Measurements from ENCODE around the gene ACYP2. TPM values are rescaled to one million over a fixed set of nuclear protein-coding genes. Genes with fewer than 3 reads are reported as not detected.
A peak's percentile ranks its signal among the peaks of the same experiment; 100 is the strongest.

ACYP2 gene
- total RNA-seq, 1 donor = 9.0 TPM

DNA sequence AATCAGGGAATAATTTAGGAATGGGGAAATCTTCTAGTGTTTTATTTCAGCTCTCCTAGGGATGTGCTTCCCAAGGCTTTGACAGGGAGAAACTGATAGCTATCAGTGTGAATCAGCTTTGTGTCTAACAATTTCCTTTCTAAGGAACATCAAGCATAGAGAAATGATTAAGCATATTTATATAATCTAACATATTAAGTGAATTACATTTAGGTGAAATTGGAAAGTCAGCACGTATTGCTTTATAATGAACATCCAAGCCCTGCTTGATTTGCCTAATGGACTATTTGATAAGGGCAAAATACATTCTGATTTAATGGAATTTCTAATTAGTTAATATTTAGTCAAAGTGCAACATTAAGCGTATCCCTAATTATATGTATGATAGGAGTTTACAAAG is 160.1 kb downstream of the ACYP2 start:
- H3K27me3 ChIP-seq (ENCODE audit: insufficient read depth, low read length) = no peaks in the 10 kb centered on the region
- DNase-seq (ENCODE audit: insufficient read length, low spot score, missing footprints) = no peak
- no peak overlapping the region for H3K4me2 ChIP-seq (ENCODE audit: insufficient read depth, low read length)
- H3K9me3 ChIP-seq (ENCODE audit: low read depth, low read length) = no peaks in the 10 kb centered on the region
- TF ChIP-seq, protein P1, sequence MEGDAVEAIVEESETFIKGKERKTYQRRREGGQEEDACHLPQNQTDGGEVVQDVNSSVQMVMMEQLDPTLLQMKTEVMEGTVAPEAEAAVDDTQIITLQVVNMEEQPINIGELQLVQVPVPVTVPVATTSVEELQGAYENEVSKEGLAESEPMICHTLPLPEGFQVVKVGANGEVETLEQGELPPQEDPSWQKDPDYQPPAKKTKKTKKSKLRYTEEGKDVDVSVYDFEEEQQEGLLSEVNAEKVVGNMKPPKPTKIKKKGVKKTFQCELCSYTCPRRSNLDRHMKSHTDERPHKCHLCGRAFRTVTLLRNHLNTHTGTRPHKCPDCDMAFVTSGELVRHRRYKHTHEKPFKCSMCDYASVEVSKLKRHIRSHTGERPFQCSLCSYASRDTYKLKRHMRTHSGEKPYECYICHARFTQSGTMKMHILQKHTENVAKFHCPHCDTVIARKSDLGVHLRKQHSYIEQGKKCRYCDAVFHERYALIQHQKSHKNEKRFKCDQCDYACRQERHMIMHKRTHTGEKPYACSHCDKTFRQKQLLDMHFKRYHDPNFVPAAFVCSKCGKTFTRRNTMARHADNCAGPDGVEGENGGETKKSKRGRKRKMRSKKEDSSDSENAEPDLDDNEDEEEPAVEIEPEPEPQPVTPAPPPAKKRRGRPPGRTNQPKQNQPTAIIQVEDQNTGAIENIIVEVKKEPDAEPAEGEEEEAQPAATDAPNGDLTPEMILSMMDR (IDR thresholded peaks at IDR 0.05; ENCODE audit: extremely low read depth, low read depth, low read length) = no peak
- no peaks in the 10 kb centered on the region for H4K20me1 ChIP-seq (ENCODE audit: insufficient read depth, low read length)
- no peak overlapping the region for H2AFZ ChIP-seq (ENCODE audit: low read length)
- no peak overlapping the region for H3K27ac ChIP-seq (ENCODE audit: low read depth, low read length)
- H3K4me1 ChIP-seq (ENCODE audit: insufficient read depth, low read length) = no peaks in the 10 kb centered on the region
- H3K4me3 ChIP-seq (ENCODE audit: insufficient read depth, low read length) = no peak overlapping the region
- no peaks in the 10 kb centered on the region for H3K36me3 ChIP-seq (ENCODE audit: insufficient read depth, low read length)
- no peaks in the 10 kb centered on the region for H3K79me2 ChIP-seq (ENCODE audit: insufficient read depth, low read length)

- Histone ChIP-seq H3K36me3 (ENCODE audit: insufficient read depth, low read length) (no peaks in the 10 kb centered on the region), H3K4me2 (ENCODE audit: insufficient read depth, low read length) (no peak overlapping the region), H3K79me2 (ENCODE audit: insufficient read depth, low read length) (no peaks in the 10 kb centered on the region), H3K27ac (ENCODE audit: low read depth, low read length) (no peak overlapping the region), H3K4me3 (ENCODE audit: insufficient read depth, low read length) (no peak overlapping the region), H2AFZ (ENCODE audit: low read length) (no peak overlapping the region), H3K9me3 (ENCODE audit: low read depth, low read length) (no peaks in the 10 kb centered on the region), H3K27me3 (ENCODE audit: insufficient read depth, low read length) (no peaks in the 10 kb centered on the region), H3K4me1 (ENCODE audit: insufficient read depth, low read length) (no peaks in the 10 kb centered on the region), H4K20me1 (ENCODE audit: insufficient read depth, low read length) (no peaks in the 10 kb centered on the region)
- TF ChIP-seq, protein P1 (IDR thresholded peaks at IDR 0.05; ENCODE audit: extremely low read depth, low read depth, low read length) = peak; percentile 42
- DNase-seq (ENCODE audit: insufficient read length, low spot score, missing footprints) = no peak
Observed at GRCh38 chr2:54279385-54279784, 164.0 kb downstream of the ACYP2 start.

- no peak for DNase-seq (ENCODE audit: insufficient read length, low spot score, missing footprints)
- Histone ChIP-seq H3K4me1 (ENCODE audit: insufficient read depth, low read length) (no peaks in the 10 kb centered on the region), H3K36me3 (ENCODE audit: insufficient read depth, low read length) (no peaks in the 10 kb centered on the region), H4K20me1 (ENCODE audit: insufficient read depth, low read length) (no peaks in the 10 kb centered on the region), H3K9me3 (ENCODE audit: low read depth, low read length) (no peaks in the 10 kb centered on the region), H3K4me3 (ENCODE audit: insufficient read depth, low read length) (no peak overlapping the region), H3K27me3 (ENCODE audit: insufficient read depth, low read length) (no peaks in the 10 kb centered on the region), H3K79me2 (ENCODE audit: insufficient read depth, low read length) (no peaks in the 10 kb centered on the region), H3K27ac (ENCODE audit: low read depth, low read length) (no peak overlapping the region), H3K4me2 (ENCODE audit: insufficient read depth, low read length) (no peak overlapping the region), H2AFZ (ENCODE audit: low read length) (no peak overlapping the region)
- TF ChIP-seq, protein P1 (IDR thresholded peaks at IDR 0.05; ENCODE audit: extremely low read depth, low read depth, low read length) = no peak
Observed at GRCh38 chr2:54284826-54285225, 169.4 kb downstream of the ACYP2 start.

GRCh38 chr2:54285451-54285850 is 170.0 kb downstream of the ACYP2 start:
- Histone ChIP-seq H4K20me1 (ENCODE audit: insufficient read depth, low read length) (no peaks in the 10 kb centered on the region), H3K4me1 (ENCODE audit: insufficient read depth, low read length) (no peaks in the 10 kb centered on the region), H3K27ac (ENCODE audit: low read depth, low read length) (no peak overlapping the region), H3K79me2 (ENCODE audit: insufficient read depth, low read length) (no peaks in the 10 kb centered on the region), H3K36me3 (ENCODE audit: insufficient read depth, low read length) (no peaks in the 10 kb centered on the region), H2AFZ (ENCODE audit: low read length) (no peak overlapping the region), H3K27me3 (ENCODE audit: insufficient read depth, low read length) (no peaks in the 10 kb centered on the region), H3K4me2 (ENCODE audit: insufficient read depth, low read length) (no peak overlapping the region), H3K4me3 (ENCODE audit: insufficient read depth, low read length) (no peak overlapping the region), H3K9me3 (ENCODE audit: low read depth, low read length) (no peaks in the 10 kb centered on the region)
- no peak for DNase-seq (ENCODE audit: insufficient read length, low spot score, missing footprints)
- TF ChIP-seq, protein P1 (IDR thresholded peaks at IDR 0.05; ENCODE audit: extremely low read depth, low read depth, low read length) = no peak
